Measurements from ENCODE around the gene OR2J2. TPM values are rescaled to one million over a fixed set of nuclear protein-coding genes. Genes with fewer than 3 reads are reported as not detected.
"Not testable (repeated sequence)": the region's sequence is repeated elsewhere in the genome, so short reads cannot be mapped to it uniquely, and the experiment has no call there.

OR2J2 gene
- total RNA-seq, 2 experiments from 2014 or later: not detected

- CTCF ChIA-PET; H3K27ac Mint-ChIP-seq; H3K9me3 Mint-ChIP-seq; DNase-seq; intact Hi-C loops (cut with micrococcal nuclease); H3K36me3 Mint-ChIP-seq (ENCODE audit: low read depth); H3K4me3 Mint-ChIP-seq; H3K4me1 Mint-ChIP-seq (ENCODE audit: low read depth): not testable (repeated sequence)
- peaks cover 32% of the 10 kb centered on the region for H3K27me3 Mint-ChIP-seq (ENCODE audit: low read depth)
Observed at GRCh38 chr6:29165571-29165970, 5.1 kb upstream of the OR2J2 start.

- H3K9me3 Mint-ChIP-seq: no peaks in the 10 kb centered on the region
- intact Hi-C loops (cut with micrococcal nuclease): no loop called here
- DNase-seq: no peak
- CTCF ChIA-PET: no interaction called here
- H3K4me1 Mint-ChIP-seq (ENCODE audit: low read depth): no peaks in the 10 kb centered on the region
- H3K36me3 Mint-ChIP-seq (ENCODE audit: low read depth): no peaks in the 10 kb centered on the region
- no peak overlapping the region for H3K4me3 Mint-ChIP-seq
- peaks cover 23% of the 10 kb centered on the region for H3K27me3 Mint-ChIP-seq (ENCODE audit: low read depth)
- no peak overlapping the region for H3K27ac Mint-ChIP-seq
Observed at GRCh38 chr6:29171736-29172135, 1.0 kb downstream of the OR2J2 start.

- no peak overlapping the region for H3K27ac Mint-ChIP-seq
- H3K4me3 Mint-ChIP-seq: no peak overlapping the region
- peaks cover 8% of the 10 kb centered on the region for H3K9me3 Mint-ChIP-seq
- no peak for DNase-seq
- peaks cover 43% of the 10 kb centered on the region for H3K27me3 Mint-ChIP-seq (ENCODE audit: low read depth)
- CTCF ChIA-PET: no interaction called here
- H3K4me1 Mint-ChIP-seq (ENCODE audit: low read depth): no peaks in the 10 kb centered on the region
- peaks cover 2% of the 10 kb centered on the region for H3K36me3 Mint-ChIP-seq (ENCODE audit: low read depth)
- intact Hi-C loops (cut with micrococcal nuclease): no loop called here
Observed at GRCh38 chr6:29183594-29183993, 12.9 kb downstream of the OR2J2 start.

- peaks cover 23% of the 10 kb centered on the region for H3K9me3 Mint-ChIP-seq
- DNase-seq; H3K4me1 Mint-ChIP-seq (ENCODE audit: low read depth); CTCF ChIA-PET; H3K27ac Mint-ChIP-seq; H3K4me3 Mint-ChIP-seq; intact Hi-C loops (cut with micrococcal nuclease); H3K36me3 Mint-ChIP-seq (ENCODE audit: low read depth): not testable (repeated sequence)
- H3K27me3 Mint-ChIP-seq (ENCODE audit: low read depth): peaks cover 51% of the 10 kb centered on the region
Observed at GRCh38 chr6:29188659-29189058, 18.0 kb downstream of the OR2J2 start.

- no peak overlapping the region for H3K27ac Mint-ChIP-seq
- H3K4me1 Mint-ChIP-seq (ENCODE audit: low read depth): peaks cover 6% of the 10 kb centered on the region
- no peaks in the 10 kb centered on the region for H3K36me3 Mint-ChIP-seq (ENCODE audit: low read depth)
- CTCF ChIA-PET: no interaction called here
- DNase-seq: no peak
- no peak overlapping the region for H3K4me3 Mint-ChIP-seq
- intact Hi-C loops (cut with micrococcal nuclease): no loop called here
- H3K27me3 Mint-ChIP-seq (ENCODE audit: low read depth): peaks cover 5% of the 10 kb centered on the region
- no peaks in the 10 kb centered on the region for H3K9me3 Mint-ChIP-seq
Observed at GRCh38 chr6:29200767-29201662, 30.3 kb downstream of the OR2J2 start.

- CTCF ChIA-PET: interaction anchor here (1.1 kb wide), 1 partner anchor 452 kb away, joined by 3 read pairs; no protein-coding TSS in a partner anchor
- Mint-ChIP-seq H3K4me1 (ENCODE audit: low read depth) (peaks cover 6% of the 10 kb centered on the region), H3K4me3 (no peak overlapping the region), H3K36me3 (ENCODE audit: low read depth) (no peaks in the 10 kb centered on the region), H3K9me3 (no peaks in the 10 kb centered on the region), H3K27ac (no peak overlapping the region), H3K27me3 (ENCODE audit: low read depth) (peaks cover 5% of the 10 kb centered on the region)
- no peak for DNase-seq
- intact Hi-C loops (cut with micrococcal nuclease): no loop called here
Observed at GRCh38 chr6:29201966-29202365, 31.3 kb downstream of the OR2J2 start.

- no peaks in the 10 kb centered on the region for H3K4me1 Mint-ChIP-seq (ENCODE audit: low read depth)
- CTCF ChIA-PET: no interaction called here
- no peak for DNase-seq
Observed at GRCh38 chr6:29211488-29211887, 40.8 kb downstream of the OR2J2 start.

GRCh38 chr6:29216528-29216927, 45.8 kb downstream of the OR2J2 start:
- no peaks in the 10 kb centered on the region for H3K4me1 Mint-ChIP-seq (ENCODE audit: low read depth)
- no peaks in the 10 kb centered on the region for H3K36me3 Mint-ChIP-seq (ENCODE audit: low read depth)
- intact Hi-C loops (cut with micrococcal nuclease): no loop called here
- H3K4me3 Mint-ChIP-seq: no peak overlapping the region
- DNase-seq: no peak
- H3K27me3 Mint-ChIP-seq (ENCODE audit: low read depth): peaks cover 24% of the 10 kb centered on the region
- no peak overlapping the region for H3K27ac Mint-ChIP-seq
- CTCF ChIA-PET: no interaction called here
- H3K9me3 Mint-ChIP-seq: no peaks in the 10 kb centered on the region

More at GRCh38 chr6:29211488-29211887, 40.8 kb downstream of the OR2J2 start:
- intact Hi-C loops (cut with micrococcal nuclease): no loop called here
- no peaks in the 10 kb centered on the region for H3K36me3 Mint-ChIP-seq (ENCODE audit: low read depth)
- no peaks in the 10 kb centered on the region for H3K9me3 Mint-ChIP-seq
- H3K27ac Mint-ChIP-seq: no peak overlapping the region
- H3K4me3 Mint-ChIP-seq: no peak overlapping the region
- peaks cover 16% of the 10 kb centered on the region for H3K27me3 Mint-ChIP-seq (ENCODE audit: low read depth)

- H3K4me1 Mint-ChIP-seq (ENCODE audit: low read depth); H3K9me3 Mint-ChIP-seq; CTCF ChIA-PET; H3K4me3 Mint-ChIP-seq; intact Hi-C loops (cut with micrococcal nuclease); DNase-seq; H3K36me3 Mint-ChIP-seq (ENCODE audit: low read depth); H3K27ac Mint-ChIP-seq: not testable (repeated sequence)
- H3K27me3 Mint-ChIP-seq (ENCODE audit: low read depth): peaks cover 27% of the 10 kb centered on the region
Observed at GRCh38 chr6:29217242-29217641, 46.5 kb downstream of the OR2J2 start.

- CTCF ChIA-PET; DNase-seq; H3K4me3 Mint-ChIP-seq; H3K9me3 Mint-ChIP-seq; intact Hi-C loops (cut with micrococcal nuclease); H3K4me1 Mint-ChIP-seq (ENCODE audit: low read depth); H3K36me3 Mint-ChIP-seq (ENCODE audit: low read depth); H3K27ac Mint-ChIP-seq: not testable (repeated sequence)
- H3K27me3 Mint-ChIP-seq (ENCODE audit: low read depth): peaks cover 27% of the 10 kb centered on the region
Observed at GRCh38 chr6:29218056-29218455, 47.3 kb downstream of the OR2J2 start.

Other genes starting within 250 kb of the OR2J2 start
- gene TRIM27, start 246.9 kb upstream of the OR2J2 start, total RNA-seq: 10 to 100 TPM; 35.8 to 41.4 TPM
- under 1 TPM; 0.57 to 0.69 TPM for gene ZNF311, start 165.6 kb upstream of the OR2J2 start, total RNA-seq
- not detected for gene OR2W1, start 125.7 kb upstream of the OR2J2 start, total RNA-seq
- gene OR2B3, start 83.6 kb upstream of the OR2J2 start, total RNA-seq: not detected
- gene OR2J1, start 71.4 kb upstream of the OR2J2 start, total RNA-seq: not detected
- not detected for gene OR2J3, start 62.8 kb upstream of the OR2J2 start, total RNA-seq
- gene OR14J1, start 130.8 kb downstream of the OR2J2 start, total RNA-seq: not detected
- gene OR5V1, start 198.0 kb downstream of the OR2J2 start, total RNA-seq: not detected
- gene OR12D3, start 204.4 kb downstream of the OR2J2 start, total RNA-seq: not detected
- not detected for gene OR12D2, start 224.7 kb downstream of the OR2J2 start, total RNA-seq
- gene OR12D1, start 244.0 kb downstream of the OR2J2 start, total RNA-seq: not detected